ENCODE data around the gene RPS6KA5.
"Not testable (repeated sequence)": the region's sequence is repeated elsewhere in the genome, so short reads cannot be mapped to it uniquely, and the experiment has no call there.

The RPS6KA5 gene

DNA sequence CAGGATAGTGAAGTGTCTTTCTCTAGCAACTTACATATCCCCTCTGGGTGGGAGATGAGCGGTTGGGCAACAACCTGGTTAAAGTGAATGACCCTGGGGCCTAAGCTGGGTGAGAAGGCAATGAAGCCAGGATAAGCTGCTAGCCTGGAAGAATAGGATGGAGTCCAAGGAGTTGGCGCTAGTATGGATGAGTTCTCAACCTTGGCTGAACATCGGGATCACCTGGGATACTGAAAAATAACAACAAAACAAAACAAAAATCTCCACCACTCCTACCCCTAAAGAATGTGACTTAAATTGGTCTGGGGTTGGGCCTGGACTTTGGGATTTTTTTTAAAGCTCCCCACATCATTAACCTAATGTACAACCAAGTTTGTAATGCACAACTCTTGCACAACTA is 4.8 kb upstream of the RPS6KA5 start:
- no peak for DNase-seq

DNA sequence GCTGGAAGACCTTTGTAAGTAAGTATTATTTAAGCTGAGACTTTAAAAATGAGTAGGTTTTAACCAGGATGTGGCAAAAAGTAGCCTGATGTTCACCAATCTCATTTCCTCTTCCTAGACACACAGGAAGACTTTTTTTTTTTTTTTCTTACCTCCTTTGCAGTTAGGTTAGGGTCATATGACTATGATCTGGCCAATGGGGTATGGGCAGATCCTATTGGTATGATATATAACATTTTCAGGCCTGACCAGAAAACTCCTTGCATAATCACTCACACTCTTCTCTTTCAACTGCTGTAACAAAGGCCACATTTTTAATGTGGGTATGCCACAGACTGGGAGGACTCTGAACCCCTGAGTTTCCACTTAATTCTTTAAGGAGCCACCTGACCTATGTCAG is 2.7 kb upstream of the RPS6KA5 start:
- peak; percentile 92 for DNase-seq

- peak; percentile 26 for DNase-seq
Measured at GRCh38 chr14:91062600-91062999, 2.2 kb upstream of the RPS6KA5 start.

- peak; percentile 38 for DNase-seq
Measured at GRCh38 chr14:91061056-91061887, 831 bp upstream of the RPS6KA5 start.

GRCh38 chr14:91059576-91060350 is 678 bp downstream of the RPS6KA5 start:
- DNase-seq = peak; percentile 52

- DNase-seq = peak; percentile 68
Measured at GRCh38 chr14:91058042-91058581, 2.3 kb downstream of the RPS6KA5 start.

DNA sequence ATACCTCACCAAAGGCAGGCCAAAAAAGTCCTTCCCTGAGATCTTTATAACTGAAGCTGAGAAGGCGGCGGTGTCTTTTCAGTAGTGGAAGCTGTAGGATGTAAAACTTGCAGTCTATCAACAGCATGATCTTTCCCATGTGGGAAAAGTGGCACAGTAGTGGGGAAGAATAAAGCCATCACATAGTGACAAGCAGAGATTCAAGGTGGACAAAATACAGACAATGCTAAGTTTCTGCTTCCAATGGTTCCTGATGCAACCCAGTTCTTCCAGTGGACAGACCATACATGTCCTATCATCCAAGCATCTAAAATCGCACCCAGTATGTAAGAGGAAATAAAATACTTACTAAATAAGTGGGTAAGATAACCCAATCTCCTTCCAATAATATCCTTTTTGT is 4.1 kb downstream of the RPS6KA5 start:
- DNase-seq = no peak

- no peak for DNase-seq
Measured at GRCh38 chr14:91055016-91055415, 5.4 kb downstream of the RPS6KA5 start.

DNA sequence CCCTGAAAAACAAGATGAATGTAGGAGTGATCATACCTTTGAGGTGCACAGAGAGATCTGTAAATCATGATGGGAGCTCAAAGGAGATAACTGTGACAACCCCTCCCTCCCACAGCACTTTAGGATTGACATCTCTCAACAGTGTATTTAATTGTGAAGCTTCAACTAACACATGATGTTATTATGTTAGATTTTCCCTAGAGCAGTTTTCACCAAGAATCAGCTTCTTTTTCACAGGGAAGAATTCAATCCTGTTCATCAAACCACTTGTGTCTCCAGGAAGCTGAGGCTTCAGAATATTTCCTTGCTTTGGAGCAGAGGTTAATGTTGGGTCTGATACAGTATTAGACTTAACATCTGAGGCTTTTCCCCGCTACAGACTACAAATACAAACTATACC is 11.8 kb downstream of the RPS6KA5 start:
- no peak for DNase-seq

DNA sequence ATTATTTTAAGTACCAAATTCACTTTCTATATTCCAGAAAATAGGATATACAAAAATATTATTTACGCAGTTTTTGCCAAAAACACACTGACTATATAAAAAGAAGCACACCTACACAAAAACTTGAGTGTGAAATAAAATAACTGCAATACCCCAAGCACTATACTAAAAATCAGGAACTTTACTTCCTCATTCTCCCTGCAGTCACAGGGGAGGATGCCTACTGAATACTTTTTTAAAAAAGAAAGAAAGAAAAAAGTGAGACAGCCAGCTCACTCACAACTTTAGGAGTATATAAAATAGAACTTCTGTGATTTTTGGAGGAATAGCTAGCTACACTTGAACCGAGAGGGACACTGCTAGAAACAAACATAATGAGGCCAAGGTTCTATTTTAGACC is 12.2 kb downstream of the RPS6KA5 start:
- DNase-seq = no peak

DNA sequence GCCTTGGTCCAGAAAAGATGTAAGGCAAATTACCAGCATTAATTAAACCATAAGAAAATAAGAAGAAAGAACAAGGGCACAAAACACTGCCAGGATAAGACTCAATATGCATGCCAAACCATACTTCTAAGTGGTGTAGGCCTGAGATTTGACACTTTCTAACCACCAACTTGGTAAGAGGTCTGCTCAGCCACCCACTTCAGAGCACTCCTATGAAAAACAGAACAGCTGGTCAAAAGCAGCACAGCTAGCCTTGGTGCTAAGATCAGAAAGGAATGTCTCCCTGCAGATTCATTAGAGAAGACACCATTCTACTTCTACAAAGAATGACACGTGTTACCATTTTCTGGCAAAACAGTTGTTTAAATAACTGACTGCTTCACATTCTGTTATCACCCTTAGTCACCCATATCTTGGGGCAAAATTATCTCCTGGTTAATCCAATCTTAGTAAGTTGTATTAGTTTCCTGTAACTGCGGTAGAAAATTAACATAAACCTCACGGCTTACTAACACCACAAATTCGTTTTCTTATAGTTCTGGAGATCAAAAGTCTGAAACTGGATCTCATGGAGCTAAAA is 13.2 kb downstream of the RPS6KA5 start:
- peak; percentile 45 for DNase-seq

GRCh38 chr14:91046488-91047072 is 13.9 kb downstream of the RPS6KA5 start:
- DNase-seq = no peak

- DNase-seq = no peak
Measured at GRCh38 chr14:91041450-91041849, 19.0 kb downstream of the RPS6KA5 start.

- DNase-seq = no peak
Measured at GRCh38 chr14:91040545-91040944, 19.9 kb downstream of the RPS6KA5 start.

DNA sequence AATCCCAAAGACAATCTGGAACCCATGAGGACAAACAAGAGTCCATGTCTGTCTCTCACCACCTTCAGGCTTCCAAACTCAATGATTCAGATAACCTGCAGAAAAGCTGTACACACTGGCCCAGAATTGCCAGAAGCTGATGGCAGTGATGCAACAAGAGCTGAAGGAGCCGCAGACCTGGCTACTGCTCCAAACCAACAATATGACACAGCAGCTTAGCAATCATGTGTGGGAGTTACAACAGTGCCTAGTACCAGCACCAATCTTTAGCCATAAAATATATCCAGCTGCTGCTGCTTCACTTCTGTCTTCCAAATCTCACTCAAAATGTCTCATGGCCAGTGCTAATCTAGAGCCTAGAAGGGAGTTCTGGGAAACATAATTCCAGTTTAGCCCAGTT is 22.0 kb downstream of the RPS6KA5 start:
- DNase-seq = no peak

DNA sequence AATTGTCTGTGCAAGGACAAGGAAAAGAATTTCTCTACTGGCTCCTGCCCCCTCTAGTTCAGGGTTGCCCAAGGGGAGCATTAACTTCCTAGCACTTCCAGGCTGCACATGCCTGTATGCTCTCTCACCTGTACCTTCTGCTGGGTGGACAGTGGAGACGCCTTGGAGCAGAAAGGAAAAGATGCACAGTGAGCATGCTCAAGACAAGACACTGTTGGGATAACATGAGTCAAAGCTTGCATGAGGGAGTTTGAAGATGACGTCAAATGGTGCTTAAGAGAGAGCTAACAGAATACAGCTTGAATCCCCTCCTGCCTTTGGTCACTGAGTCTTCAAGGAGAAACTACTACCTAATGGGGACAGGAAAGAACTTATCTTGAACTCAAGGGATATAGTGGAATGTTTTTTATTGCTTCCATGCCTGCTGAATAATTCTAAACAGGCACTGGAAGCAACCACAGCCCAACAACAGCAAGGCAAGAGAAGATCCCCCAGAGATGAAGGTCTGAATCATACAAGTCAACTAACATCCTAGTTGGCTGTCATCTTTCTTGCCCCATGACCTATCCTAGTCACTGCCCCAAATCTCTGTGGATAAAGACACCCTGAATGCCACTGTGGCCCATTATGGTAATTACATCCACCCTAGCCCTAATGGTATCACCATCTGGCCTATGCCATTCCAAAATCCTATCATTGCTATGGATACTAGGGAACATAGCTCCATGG is 23.5 kb downstream of the RPS6KA5 start:
- DNase-seq = no peak

DNA sequence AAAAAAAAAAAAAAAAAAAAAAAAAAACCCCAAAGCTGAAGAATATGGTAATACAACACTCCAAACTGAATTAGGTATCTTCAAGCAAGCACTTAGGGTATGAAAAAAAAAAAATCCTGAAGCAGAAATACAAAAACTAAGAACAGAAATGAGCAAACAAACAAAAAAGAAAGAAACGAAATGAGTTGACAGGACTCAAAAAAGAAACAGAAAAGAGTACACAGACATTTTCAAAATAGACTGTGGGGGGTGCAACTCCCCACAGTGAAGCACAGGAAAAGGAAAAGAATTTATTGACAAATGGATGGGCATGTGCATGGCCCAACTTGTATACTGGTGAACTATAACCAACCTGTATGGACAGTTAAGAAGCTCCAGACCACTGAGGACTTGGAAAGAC is 24.6 kb downstream of the RPS6KA5 start:
- DNase-seq = peak; percentile 65

GRCh38 chr14:91034379-91034778 is 26.1 kb downstream of the RPS6KA5 start:
- not testable (repeated sequence) for DNase-seq

- no peak for DNase-seq
Measured at GRCh38 chr14:91032248-91032647, 28.2 kb downstream of the RPS6KA5 start.

DNA sequence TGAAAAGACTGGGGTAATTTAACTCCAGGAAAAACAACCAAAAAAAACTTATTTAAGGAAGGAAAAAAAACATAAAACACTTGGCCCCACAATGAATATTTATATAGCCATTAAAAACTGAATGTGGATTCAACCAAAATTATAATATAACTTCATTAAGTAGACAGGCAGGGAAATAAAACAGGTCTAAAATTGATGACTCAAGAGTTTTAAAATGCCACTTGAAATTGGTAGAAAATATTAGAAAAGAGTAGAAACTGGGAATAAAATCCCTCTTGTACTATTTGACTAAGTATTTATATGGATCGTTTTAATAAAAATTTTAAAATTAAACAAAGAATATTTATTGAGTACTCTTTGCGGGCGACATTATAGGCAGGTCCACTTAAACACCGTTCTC is 28.8 kb downstream of the RPS6KA5 start:
- DNase-seq = no peak

DNA sequence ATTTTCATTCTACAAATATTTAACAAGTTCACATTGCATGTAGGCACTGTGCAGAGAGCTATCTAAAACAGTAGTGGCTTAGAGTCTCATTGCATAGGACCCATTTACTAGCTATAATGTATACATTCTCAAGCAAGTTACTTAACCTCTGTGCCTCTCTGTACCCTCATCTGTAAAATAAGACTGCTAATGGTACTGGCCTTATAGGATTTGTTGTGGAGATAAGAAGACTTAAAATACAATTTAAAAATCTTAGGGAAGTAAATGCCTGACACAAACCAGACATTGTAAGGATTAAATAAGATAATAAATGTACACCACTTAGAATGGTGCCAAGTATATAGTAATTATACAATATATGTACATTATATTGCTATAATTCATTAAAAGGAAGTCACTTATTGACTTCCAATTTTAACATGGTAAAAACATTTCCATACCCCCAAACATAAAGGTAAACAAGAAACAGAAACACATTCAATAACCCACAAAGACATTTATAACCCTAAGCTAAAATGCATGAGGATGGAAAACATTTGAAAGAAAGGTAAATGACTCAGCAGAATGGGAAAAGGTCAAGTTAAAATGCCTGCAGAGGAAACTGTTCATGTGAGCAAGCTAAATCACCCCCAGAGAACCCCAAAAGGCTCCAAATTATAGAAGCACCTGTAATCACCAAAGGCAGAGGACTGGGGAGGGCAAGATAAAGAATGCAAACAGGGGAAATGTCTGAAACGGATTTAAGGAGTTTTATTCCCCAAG is 30.8 kb downstream of the RPS6KA5 start:
- no peak for DNase-seq

DNA sequence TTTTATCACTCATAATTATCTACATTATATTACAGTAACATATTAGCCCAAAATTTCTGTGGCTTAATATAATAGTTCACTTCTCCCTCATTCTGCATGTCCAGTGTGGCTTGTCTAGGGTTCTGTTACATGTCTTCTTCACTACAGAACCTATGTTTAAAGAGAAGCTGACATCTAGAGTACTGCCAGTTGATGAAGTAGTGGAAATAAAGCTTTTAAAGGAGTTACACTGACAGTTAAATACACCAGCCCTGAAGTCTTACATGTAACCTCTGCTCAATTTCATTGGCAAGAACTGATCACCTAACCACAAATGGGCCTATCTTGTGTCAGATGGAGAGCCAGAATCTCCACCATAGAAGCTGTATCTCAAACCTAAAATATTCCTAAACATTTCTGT is 32.9 kb downstream of the RPS6KA5 start:
- DNase-seq = no peak

Measured in activated CD4-positive, alpha-beta T cell treated with anti-CD3 and anti-CD28 coated beads, Interleukin-10, Interleukin-2, amounts not matched to agents 100 ng/mL and 50 ng/mL, durations not matched to agents 16 hours and 8 hours (primary cell).